NCI-H526 treated with DMSO at 0.1 percent for 48 hours (cell line): Measurements from ENCODE around the gene TPM2.

Experiments
- DNase-seq: peaks from one replicate; lab custom pipeline; 2025; lab: John Stamatoyannopoulos, UW

Gene TPM2

DNA sequence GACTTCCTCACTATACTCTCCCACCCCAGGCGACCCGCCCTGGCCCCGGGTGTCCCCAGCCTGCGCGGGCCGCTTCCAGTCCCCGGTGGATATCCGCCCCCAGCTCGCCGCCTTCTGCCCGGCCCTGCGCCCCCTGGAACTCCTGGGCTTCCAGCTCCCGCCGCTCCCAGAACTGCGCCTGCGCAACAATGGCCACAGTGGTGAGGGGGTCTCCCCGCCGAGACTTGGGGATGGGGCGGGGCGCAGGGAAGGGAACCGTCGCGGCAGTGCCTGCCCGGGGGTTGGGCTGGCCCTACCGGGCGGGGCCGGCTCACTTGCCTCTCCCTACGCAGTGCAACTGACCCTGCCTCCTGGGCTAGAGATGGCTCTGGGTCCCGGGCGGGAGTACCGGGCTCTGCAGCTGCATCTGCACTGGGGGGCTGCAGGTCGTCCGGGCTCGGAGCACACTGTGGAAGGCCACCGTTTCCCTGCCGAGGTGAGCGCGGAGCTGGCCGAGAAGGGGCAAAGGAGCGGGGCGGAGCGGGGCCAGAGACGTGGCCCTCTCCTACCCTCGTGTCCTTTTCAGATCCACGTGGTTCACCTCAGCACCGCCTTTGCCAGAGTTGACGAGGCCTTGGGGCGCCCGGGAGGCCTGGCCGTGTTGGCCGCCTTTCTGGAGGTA lies 13.9 kb downstream of the TPM2 start:
- no peak for DNase-seq

DNA sequence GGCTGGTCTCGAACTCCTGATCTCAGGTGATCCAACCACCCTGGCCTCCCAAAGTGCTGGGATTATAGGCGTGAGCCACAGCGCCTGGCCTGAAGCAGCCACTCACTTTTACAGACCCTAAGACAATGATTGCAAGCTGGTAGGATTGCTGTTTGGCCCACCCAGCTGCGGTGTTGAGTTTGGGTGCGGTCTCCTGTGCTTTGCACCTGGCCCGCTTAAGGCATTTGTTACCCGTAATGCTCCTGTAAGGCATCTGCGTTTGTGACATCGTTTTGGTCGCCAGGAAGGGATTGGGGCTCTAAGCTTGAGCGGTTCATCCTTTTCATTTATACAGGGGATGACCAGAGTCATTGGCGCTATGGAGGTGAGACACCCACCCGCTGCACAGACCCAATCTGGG lies 14.5 kb downstream of the TPM2 start:
- no peak for DNase-seq

DNA sequence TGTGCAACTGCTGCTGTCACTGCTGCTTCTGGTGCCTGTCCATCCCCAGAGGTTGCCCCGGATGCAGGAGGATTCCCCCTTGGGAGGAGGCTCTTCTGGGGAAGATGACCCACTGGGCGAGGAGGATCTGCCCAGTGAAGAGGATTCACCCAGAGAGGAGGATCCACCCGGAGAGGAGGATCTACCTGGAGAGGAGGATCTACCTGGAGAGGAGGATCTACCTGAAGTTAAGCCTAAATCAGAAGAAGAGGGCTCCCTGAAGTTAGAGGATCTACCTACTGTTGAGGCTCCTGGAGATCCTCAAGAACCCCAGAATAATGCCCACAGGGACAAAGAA lies 15.7 kb downstream of the TPM2 start:
- DNase-seq: no peak

DNA sequence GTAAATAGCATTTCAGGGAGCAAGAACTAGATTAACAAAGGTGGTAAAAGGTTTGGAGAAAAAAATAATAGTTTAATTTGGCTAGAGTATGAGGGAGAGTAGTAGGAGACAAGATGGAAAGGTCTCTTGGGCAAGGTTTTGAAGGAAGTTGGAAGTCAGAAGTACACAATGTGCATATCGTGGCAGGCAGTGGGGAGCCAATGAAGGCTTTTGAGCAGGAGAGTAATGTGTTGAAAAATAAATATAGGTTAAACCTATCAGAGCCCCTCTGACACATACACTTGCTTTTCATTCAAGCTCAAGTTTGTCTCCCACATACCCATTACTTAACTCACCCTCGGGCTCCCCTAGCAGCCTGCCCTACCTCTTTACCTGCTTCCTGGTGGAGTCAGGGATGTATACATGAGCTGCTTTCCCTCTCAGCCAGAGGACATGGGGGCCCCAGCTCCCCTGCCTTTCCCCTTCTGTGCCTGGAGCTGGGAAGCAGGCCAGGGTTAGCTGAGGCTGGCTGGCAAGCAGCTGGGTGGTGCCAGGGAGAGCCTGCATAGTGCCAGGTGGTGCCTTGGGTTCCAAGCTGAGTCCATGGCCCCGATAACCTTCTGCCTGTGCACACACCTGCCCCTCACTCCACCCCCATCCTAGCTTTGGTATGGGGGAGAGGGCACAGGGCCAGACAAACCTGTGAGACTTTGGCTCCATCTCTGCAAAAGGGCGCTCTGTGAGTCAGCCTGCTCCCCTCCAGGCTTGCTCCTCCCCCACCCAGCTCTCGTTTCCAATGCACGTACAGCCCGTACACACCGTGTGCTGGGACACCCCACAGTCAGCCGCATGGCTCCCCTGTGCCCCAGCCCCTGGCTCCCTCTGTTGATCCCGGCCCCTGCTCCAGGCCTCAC lies 16.3 kb downstream of the TPM2 start, which contains the start of gene CA9:
TSS of gene CA9 (plus strand) at position 797 of the 893 bp plus-strand sequence. CDS start at position 829, 32 bp downstream.
- DNase-seq: no peak

DNA sequence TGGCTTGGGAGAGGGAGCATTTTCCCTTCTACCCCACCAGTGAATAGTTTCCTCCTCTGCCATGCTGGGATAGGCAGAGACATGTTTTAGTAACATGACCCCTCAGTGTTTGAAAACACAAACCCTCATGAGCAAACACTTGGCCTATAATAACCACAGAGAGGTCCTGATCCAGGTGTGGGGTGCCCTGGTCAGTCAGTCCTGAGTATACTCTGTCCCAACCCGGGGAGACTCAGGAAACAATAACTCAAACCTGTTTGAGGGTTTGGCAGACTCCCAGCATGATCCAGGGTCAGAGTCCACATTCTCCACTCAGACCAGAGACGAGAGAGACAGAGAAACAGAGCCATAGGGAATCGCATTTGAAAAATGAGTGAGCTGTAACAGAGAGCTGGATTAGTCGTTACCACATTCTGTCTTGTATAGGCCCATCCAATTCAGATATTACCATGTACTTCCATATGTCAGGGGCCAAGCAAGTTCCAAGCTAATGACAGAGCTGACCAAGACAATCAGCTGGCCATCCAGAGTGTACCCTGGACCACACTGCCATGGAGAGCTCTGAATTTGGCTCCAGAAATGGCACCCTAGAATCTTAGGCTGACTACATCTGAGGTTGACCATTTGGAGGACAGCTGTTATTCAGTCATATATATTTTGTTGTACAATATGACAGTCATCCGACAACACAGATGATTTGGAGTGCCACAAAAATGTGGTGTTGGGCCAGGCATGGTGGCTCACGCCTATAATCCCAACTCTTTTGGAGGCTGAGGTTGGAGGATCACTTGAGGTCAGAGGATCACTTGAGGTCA lies 20.2 kb downstream of the TPM2 start:
- DNase-seq: no peak

DNA sequence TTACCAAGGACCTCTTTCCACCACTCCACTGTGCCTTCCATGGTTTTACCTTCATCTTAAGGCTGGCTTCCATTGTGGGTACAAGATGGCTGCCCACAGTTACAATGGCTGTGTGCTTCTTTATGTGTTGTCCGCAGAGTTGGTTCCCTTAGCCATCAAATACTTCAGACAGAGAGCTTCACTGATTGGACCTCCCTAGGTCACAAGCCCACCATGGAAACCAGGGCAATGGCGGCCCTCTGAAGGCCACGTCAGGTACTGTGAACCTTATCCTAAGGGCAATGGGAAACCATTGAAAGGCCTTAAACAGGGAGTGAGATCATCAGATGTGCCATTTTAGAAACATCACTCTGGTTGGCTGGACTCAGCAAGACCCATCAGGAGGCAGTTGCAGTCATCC lies 21.8 kb downstream of the TPM2 start:
- DNase-seq: no peak

DNA sequence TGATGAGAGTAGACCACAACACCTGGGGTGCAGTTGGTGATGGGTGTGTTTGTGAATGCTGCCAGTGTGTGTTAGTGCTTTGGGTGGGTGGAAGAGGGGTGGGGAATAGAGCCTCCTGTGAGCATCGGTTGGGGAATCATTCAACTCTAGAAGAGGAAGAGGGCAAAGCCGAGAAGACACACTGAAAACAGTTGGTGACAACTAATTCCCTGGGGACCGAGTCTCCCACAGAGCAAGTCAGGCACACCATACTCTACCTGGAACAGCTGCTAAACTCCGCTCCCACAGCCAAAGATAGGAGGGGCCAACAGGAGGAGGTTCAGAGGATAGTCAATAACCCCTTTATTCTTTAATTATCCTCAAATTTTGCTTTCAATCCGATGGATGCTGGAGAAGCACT lies 23.2 kb downstream of the TPM2 start:
- DNase-seq: no peak

DNA sequence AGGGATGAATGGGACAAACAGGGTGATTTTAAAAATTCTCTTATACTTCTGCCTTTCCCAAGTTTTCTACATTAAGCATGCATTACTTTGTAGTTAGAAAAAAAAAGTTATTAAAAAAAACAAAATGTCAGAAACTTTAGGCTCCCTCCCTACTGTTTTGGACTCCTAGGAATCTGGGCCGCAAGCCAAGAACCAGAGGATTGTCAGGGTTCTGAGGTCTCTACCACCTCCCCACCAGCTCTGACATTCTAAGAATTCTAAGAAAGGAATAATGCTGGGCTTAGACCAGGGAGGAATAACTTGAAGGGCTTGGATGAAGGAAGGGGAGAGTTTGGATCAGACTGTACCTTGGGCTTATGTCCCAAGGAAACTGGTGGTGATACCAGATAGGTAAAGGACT lies 23.7 kb downstream of the TPM2 start:
- DNase-seq: no peak

DNA sequence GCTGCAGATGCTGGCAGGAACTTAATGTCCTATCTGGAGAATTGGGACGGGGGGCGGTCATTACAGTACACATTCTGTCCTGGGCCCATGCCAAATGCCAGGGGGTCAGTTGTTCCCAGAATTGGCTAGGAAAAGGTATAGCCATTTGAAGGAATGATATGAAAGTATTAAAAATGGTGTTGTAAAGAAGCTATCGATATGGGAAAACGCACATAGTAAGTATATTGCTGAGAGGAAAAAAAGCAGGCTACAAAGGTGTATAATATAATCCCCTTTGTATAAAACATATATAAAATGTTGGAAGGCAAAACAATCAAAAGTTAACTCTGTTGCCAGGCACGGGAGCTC lies 24.3 kb downstream of the TPM2 start:
- DNase-seq: no peak

DNA sequence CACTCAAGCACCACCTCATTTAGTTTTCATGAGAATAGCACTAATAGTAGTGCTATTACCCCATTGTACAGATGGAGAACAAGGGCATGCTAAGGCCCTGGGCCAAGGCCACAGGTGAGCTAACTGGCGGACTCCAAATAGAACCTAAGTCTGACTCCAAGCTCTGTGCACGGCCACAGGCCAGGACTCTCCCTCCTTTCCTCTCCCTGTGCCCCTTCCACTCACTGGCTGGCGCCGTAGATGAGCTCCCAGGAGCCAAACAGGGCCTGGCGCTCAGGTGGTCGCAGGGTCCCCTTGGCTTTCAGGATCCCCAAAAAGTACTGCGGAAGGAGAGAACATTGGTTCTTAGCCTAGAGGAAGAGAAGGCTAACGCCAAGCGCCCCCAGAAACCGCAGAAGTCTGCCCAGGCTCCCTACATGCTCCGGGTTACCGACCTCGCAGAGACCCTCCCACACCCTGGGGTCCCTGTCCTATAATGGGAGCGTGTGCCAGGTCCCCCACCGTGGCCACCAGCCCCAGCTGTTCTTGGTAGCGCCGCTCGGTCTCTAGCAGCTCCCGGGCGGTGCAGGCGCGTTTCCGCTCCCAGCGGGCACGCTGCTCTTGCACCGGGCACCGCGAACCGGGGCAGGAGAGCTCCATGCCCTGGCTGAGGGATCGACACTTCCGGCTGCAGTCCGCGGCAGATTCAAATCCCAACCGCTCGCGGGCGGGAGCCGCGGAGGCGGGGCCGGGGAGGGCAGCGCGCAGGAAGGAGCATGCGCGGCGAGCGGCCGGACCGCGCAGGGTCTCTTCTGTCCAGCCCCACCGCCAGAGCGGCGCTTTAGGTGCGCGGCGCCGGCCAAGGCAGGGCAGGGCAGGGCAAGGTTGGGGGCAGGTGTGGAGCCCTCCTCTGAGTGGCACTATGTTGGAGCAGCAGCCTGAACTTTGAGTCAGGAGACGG lies 24.9 kb downstream of the TPM2 start, which contains the start of gene ARHGEF39:
TSS of gene ARHGEF39 (minus strand) at position 665 of the 940 bp plus-strand sequence. CDS start at position 639, 26 bp downstream.
- DNase-seq: peak; percentile 75

DNA sequence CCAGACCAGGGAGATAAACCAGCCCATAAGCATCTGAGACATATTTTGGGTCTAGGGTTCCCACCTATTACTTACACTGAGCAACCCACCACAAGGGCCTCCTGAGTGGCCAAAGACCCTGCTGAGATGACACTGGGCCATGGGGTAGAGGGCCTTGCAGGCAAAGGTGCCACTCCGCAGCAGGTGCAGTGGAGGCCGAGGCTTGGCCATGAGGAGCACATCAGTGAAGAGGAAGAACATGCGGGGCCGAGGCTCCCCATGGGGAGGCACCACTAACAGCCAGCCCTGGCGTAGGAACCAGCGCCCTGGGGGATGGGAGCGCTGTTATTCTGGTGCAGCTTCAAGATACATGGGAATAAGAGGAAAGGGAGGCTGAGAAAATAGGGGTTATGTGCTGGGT lies 27.3 kb downstream of the TPM2 start:
- DNase-seq: no peak

DNA sequence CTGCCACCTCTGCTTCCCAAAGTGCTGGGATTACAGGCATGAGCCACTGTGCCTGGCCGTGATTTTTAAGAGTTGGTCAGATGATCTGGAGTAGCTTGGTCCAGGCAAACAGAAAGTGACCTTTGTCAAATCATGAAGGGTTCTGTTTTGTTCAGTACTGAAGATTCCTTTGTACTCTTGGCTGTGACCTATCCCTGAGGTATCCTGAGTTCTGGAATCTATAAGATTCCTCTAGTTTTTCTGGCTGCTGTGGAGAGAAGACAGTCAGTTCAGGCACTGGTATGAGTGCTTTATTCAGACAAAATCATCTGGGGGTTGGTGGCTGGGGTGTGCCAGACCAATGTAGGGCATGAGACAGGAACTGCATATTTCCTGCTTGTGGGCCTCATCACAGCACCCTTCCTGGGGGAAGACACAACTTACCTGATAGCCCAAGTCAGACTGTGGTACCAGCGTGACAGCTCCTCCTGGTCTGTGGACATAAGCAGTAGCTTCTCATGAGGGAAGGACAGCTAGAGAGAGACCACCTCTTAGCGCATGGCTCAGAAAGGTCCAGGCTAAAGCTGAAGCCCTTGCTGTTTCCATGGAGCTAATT lies 27.9 kb downstream of the TPM2 start:
- no peak for DNase-seq

DNA sequence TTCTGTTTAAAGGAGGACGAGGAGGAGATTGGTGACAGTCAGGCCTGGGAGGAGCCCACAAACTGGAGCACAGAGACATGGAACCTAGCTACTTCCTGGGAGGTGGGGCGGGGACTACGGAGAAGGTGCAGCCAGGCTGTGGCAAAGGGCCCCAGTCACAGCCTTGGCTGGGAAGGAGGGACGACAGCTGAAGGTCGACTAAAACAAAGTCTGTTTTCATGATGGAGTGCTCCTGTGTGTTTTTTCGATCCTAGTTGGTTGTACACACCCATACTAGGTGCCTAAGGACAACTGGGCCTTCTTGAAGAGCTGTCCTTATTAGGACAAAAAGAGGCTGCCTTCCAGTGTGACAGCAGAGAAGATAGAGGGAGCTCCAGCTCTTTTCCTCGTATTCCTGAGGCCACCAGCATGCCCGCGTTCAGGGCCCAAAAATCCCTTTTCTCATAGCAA lies 28.7 kb downstream of the TPM2 start:
- DNase-seq: no peak

DNA sequence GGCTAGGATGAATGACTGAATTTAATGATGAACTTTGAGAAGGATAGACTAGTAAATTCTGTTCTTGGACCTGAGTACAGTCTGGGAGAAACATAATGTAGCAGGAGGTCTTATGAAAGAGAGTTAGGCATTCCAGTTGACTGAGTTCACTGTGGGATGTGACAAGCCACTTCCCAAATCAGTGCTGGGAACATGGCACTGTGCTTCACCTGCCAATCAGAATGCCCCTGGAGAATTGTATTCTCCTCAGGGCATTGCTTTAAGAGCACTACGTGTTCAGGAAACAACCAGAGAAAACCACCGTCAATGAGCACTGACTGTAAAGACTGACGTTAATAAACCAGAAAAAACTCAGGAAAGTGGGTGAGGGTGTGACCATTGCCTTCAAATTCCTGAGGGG lies 30.4 kb downstream of the TPM2 start:
- DNase-seq: no peak

DNA sequence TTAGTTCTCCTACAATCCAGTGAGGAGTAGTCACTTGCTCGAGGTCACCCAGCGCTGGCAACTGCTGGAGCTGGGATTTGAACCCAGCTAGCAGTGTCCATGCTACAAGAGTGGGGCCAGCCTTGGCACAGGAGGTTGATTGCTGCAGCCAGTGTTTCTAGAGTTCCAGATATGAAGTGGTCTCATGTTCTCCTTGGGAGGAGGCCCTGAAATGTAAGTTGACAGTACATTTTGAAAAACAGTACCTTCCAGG lies 30.8 kb downstream of the TPM2 start:
- no peak for DNase-seq

DNA sequence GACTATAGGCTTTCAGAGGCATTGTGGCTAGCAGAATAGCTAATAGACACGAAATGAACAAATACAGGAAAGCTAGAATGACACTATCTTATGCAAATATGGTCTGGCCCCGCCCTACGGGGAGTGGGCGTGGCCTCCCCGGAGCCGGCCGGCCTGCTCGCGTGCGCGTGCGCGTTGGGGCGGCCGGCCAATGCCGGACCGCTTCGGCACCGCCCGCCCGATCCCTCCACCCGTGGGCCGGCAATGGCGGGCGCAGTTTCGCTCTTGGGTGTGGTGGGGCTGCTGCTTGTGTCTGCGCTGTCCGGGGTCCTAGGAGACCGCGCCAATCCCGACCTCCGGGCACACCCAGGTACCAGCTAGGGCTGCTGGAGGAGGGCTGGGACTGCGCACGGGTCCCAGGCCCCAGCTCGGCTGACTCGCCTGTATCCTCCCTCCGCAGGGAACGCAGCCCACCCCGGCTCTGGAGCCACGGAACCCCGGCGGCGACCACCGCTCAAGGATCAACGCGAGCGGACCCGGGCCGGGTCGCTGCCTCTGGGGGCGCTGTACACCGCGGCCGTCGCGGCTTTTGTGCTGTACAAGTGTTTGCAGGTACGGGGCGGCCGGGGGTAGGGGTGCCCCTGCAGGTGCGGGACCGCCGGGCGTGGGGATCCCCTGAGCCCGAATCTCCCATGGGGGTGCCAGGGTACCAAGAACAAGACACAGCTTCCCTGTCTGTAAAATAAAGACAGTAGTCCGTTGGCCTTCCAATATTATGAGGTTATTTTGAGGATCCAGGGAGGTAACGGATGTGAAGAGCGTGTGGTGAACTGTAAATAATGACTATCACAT lies 31.4 kb downstream of the TPM2 start, which contains the start of gene CCDC107:
TSS of gene CCDC107 (plus strand) at position 156 of the 831 bp plus-strand sequence. CDS start at position 244, 88 bp downstream.
- DNase-seq: peak; percentile 91

DNA sequence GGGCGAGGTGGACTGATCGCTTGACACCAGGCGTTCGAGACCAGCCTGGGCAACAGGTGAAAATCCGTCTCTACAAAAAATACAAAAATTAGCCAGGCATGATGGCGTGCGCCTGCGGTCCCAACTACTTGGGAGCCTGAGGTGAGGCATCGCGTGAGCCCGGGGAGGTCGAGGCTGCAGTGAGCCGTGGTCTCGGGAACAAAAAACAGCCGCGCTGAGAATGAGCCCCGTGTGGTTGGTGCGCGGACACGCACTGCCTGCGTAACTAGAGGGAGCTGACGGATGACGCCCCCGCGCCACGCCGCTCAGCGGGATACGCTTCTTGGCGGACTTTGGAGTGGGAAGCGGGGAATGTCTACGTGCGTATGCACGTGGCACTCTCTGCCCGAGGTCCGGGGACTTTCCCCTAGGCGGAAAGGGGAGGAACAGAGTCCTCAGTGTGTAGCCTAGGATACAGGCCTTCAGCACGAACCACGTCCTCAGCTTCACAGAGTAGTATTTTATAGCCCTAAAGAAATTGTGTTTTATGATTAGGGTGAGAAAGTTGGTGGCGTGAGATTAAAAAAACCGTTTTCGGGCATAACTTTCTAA lies 32.1 kb downstream of the TPM2 start, which contains the start of gene RMRP:
TSS of gene RMRP (minus strand) at position 474 of the 591 bp plus-strand sequence.
- peak; percentile 95 for DNase-seq

DNA sequence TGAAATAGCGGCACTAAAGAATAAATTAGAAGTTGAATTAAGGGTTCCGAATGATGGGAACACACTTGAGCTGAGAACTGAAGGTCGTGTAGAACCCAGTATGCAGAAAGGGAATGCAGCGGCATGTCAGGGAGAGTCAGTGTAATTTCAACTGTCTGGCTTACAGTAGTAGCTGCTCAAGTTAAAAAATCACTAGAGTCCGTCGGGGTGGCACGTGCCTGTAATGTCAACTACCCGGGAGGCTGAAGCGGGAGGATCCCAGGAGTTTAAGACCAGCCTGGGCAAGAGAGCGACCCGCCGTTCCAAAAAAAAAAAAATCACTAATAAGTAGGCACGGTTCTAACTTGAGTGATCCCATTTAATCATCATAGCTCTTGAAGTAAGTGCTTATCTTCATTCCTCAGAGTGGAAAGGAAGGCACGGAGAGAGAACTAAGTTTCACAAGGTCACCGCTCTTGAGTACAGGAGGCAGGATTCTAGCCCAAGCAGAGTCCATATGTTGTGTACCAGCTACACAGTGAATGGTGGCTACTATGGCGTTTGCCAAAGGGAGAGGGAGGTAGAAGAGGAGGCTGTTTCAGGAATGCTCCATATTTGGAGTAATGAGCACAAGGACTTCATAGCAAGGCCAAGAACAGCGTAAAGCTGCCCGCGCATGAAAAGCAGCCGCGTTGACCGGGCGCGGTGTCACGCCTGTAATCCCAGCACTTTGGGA lies 32.7 kb downstream of the TPM2 start:
- DNase-seq: no peak

DNA sequence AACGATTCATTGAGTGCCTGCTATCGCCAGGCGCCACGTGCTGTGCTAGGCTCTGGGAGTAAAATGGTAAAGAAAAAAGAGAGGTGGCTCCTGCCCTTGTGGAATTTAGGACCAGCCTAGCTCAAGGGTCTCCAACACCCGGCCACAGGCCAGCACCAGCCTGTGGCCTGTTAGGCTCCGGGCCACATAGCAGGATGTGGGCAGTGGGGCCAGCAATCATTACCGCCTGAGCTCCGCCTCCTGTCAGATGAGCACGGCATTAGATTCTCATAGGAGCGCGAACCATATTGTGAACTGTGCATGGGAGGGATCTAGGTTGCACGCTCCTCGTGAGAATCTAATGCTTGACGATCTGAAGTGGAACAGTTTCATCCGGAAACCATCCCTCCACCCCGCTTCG lies 33.4 kb downstream of the TPM2 start:
- DNase-seq: no peak
